ENCODE results near the gene BLACAT1.
"Not testable (repeated sequence)": the region's sequence is repeated elsewhere in the genome, so short reads cannot be mapped to it uniquely, and the experiment has no call there.

The BLACAT1 gene

DNA sequence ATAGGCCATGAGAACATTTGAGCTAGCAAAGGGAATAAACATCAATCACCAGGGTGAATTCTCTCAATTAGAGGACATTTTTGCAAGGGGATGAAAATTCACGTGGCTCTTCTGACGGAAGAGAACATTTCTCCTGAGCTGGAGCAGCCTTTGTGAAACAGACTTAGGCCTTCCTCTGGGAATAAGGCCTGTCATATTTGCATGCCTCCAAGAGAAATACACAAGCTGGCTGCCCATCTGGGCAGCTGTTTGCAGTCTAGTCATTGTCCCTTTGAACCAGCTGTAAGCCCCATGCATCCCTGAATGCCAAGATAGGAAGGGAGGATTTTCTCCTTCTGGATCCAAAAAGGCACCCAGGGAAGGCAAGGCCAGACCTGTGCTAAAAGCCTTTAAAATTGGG is 39.5 kb downstream of the BLACAT1 start:
- DNase-seq (ENCODE audit: low read depth), result no peak

- DNase-seq (ENCODE audit: low read depth), result no peak
Observed at GRCh38 chr1:205410581-205411298, 45.1 kb downstream of the BLACAT1 start.

- no peak for DNase-seq (ENCODE audit: low read depth)
Observed at GRCh38 chr1:205407970-205408369, 47.9 kb downstream of the BLACAT1 start.

DNA sequence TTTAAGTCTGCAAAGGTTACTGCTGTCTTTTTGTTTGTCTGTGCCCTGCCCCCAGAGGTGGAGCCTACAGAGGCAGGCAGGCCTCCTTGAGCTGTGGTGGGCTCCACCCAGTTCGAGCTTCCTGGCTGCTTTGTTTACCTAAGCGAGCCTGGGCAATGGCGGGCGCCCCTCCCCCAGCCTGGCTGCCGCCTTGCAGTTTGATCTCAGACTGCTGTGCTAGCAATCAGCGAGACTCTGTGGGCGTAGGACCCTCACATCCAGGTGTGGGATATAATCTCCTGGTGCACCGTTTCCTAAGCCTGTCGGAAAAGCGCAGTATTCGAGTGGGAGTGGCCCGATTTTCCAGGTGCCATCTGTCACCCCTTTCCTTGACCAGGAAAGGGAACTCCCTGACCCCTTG is 49.6 kb downstream of the BLACAT1 start:
- not testable (repeated sequence) for DNase-seq (ENCODE audit: low read depth)

All from activated T-cell treated with anti-CD3 and anti-CD28 coated beads for 24 hours (primary cell).